ENCODE results near the gene DOCK9.
A peak's percentile ranks its signal among the peaks of the same experiment; 100 is the strongest.

The DOCK9 gene

GRCh38 chr13:98977568-98978265 is at the start of gene DOCK9:
DOCK9 (minus strand) TSS chr13:98978064; CDS start chr13:98977909, 155 bp downstream.
- DNase-seq (ENCODE audit: low read depth) = peak; percentile 19

- DNase-seq (ENCODE audit: low read depth) = no peak
Observed at GRCh38 chr13:99027260-99027659, 49.4 kb upstream of the DOCK9 start.

DNA sequence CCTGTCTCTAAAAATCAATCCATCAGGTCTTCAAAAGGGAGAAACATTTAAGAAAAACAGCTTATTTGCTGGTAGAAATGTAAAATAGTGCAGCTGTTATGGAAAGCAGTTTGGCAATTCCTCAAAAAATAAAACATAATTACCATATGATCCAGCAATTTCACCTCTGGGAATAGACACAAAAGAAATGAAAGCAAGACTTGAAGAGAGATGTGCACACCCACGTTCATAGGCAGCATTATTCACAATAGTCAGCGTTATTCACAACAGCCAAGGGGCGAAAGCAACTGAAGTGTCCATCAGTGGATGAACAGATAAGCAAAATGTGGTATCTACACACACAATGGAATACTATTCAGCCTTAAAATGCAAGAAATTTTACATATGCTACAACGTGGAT is 45.1 kb upstream of the DOCK9 start:
- DNase-seq (ENCODE audit: low read depth) = no peak

DNA sequence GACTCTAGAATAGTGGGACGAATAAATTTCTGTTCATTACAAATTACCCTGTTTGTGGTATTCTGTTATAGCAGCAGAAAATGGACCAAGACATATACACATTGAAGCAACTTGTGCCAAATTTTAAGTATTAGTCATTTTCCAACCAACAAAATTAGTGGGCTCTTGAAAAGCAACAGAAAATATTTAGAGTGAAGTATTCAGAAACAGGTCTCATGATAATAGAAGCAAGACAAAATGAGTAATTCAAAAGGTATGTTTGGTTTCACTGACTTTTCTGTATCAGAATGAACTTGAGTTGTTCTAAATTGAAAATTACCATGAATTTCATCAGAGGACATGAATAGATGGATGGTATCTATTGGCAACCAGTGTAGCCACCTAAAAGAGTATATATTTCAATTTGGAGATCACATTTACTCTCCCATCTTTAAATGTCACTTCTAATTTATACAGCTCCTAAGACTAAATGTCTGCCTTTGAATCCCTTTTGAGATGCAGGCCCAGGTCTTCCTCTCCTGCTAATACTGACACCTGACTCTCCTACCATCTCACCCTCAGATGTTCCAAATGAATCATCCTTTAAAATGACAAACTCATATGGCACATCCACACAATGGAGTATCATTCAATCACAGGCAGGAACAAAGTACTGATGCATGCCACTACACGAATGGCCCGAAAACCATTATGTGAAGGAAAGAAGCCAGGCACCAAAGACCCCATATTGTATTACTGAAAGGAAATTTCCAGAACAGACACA is 40.7 kb upstream of the DOCK9 start:
- DNase-seq (ENCODE audit: low read depth) = no peak

DNA sequence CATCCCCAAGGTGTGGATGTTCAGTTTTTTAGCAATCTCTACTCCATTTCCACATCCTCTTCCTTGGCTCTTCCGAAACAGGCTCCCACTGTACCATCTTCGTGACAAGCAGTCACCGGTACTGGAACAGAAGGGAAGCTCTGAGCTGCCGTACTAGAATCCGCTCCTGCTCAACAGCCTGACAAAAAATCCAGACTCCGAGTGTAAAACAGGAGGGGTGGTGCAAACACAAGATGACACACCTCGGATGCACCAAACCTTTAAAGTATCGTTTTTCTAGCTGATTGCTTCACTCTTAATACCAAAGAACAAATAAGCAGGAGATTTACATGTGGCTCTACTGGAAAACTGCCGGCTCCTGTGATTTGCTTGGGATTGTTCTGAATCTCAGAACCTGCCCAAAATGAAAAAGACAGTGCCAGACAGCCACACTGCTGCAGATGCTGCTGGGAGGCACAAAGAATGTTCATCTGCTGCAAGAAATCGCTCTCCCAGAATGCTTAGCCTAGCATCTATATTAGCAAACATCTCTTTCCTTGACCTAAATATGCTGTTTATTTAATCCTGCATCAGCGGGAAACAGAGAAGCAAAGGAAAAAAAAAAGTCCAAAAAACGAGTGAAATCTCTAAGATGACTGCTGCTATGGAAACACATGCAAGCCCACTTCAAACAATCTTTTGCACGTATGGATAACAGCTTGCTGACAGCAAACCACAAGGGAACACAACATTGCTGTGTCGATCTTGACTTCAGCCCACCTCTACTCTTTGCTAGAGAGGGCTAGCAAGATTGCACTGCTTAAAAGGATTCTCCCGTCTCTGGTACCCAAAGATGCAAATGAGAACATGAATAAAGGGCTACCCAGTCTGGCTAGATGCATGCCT is 38.0 kb upstream of the DOCK9 start:
- no peak for DNase-seq (ENCODE audit: low read depth)

DNA sequence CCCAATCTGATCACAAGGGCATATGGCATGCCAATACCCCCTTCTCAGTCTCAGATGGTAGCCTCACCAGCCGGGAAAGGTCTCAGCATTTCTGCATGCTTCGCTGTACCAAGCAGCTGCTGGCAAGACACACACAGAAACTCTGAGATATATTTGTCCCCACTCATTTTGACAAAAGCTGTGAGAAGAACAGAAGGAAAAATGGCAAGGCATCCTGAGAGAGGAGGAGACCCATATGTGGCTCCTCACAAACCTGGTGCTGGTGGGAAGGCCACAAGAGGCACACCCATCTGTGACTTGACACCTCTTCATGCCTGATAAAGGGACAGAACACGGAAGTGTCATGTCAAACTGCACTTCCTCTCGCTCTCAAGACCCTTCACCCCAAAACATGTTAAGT is 36.7 kb upstream of the DOCK9 start:
- no peak for DNase-seq (ENCODE audit: low read depth)

DNA sequence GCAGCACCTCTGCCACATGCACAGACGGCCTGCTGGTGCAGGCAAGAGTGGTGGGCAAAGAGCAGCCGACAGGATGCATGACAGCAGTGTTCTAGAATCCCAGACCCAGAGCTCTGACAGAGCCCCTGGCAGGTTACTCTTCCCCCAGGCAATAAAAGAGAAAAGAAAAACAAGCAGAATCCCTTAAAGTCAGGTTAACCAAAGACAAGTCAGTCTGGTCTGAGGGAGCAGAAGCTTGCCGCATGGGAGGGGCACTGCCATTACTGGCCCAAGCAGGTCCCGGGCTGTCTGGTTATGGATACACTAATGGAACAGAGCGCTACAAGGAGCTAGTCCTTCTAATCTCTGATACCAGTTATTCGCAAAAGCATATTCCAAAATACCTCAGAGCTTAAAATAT is 36.1 kb upstream of the DOCK9 start:
- no peak for DNase-seq (ENCODE audit: low read depth)

DNA sequence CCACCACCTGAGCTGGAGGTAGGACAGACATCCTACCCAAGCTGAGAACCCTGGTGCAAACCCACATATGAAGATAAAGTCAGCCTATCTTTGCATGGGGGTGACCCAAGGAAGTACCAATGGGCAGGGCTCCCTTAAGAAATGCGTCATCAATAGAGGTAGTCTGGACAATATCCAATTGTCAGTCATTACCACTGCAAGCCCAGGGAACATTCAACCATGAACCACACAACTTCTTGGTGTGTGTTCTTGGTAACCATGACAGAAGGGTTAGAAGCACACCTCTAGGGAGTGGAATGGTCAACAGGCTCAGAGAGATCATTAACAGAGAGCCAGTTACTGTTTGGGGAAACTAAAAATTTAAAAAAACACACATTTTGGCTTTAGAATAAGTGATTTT is 34.7 kb upstream of the DOCK9 start:
- no peak for DNase-seq (ENCODE audit: low read depth)

DNA sequence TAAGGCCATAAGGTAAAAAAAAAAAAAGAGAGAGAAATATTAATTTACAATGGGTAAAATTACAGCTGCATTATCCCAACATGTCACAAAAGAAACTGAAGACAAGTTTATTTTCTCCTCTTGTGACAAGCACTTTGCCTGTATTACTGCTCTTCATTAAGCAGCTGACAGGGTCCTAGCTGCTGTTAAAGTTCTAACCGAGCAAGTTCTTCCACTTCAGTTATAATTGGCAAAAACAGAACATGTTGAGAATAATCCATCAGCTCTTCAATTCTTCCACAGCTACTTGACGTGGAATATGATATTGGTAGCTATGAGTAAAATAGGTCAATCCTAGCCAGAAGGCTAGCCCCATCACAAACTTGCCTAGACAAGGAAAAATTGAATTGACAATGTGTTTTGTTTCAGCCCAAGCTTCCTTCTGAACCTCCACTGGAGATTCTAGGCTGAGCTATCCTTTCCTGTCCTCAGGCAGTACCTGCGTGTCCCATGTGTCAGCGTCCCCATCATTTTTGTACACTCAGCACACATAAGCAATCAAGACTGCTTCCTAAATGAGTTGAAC is 32.2 kb upstream of the DOCK9 start:
- no peak for DNase-seq (ENCODE audit: low read depth)

DNA sequence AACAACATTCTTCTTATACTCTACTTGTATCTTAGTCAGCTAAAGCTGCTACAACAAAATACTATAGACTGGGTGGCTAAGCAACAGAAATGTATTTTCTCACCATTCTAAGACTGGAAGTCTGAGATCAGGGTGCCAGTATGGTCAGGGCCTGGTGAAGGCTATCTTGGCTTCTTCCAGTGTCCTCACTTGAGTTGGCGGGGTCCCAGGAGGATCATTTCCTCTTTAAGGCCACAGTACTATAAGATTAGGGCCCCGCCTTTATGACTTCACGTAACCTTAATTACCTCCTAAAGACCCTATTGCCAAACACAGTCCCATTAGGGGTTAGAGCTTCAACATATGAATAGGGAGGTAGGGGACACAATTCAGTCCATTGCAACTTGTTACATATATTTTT is 30.7 kb upstream of the DOCK9 start:
- DNase-seq (ENCODE audit: low read depth) = no peak

DNA sequence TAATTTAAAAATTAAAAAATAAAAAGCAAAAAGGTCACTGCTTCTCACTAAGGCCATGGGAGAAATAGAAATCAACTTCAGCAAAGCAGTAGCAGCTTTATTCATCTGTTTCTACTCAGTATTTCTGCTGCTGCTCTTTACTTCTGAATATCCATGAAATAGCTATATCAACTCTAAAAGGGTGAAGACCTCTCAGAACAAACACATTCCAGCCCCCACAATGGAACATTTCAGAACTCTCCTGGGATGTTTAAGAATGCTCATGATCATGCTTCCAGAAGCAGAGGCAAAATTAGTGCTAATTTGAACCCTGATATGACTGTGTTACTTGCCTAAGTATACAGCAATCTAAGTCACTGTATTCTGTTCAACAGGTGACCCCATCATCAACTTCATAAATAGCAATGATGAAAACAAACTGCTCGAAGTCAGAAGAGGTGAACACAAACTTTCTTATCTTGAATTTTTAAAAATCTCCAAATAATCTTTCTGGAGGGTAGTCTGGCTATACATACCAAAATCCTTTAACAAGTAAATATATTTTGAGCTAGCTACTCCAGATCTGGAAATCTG is 29.6 kb upstream of the DOCK9 start:
- no peak for DNase-seq (ENCODE audit: low read depth)

DNA sequence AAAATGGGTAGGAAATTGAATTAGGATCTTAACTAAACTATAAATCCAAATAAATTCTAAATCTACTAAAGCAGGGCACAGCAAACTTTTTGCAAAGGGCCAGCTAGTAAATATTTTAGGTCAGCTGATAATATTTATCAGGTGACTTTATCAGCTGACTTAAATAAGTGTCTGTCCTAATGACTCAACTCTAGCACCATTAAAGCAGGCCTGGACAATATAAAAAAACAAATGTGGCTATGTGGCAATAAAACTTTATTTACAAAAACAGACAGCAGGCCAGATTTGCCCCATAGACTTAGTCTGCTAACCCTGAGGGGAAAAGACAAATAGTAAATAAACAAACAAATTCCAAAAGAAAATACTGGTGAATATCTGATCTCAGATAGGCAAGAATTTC is 27.7 kb upstream of the DOCK9 start:
- DNase-seq (ENCODE audit: low read depth) = no peak

- no peak for DNase-seq (ENCODE audit: low read depth)
Observed at GRCh38 chr13:99004978-99005377, 27.1 kb upstream of the DOCK9 start.

DNA sequence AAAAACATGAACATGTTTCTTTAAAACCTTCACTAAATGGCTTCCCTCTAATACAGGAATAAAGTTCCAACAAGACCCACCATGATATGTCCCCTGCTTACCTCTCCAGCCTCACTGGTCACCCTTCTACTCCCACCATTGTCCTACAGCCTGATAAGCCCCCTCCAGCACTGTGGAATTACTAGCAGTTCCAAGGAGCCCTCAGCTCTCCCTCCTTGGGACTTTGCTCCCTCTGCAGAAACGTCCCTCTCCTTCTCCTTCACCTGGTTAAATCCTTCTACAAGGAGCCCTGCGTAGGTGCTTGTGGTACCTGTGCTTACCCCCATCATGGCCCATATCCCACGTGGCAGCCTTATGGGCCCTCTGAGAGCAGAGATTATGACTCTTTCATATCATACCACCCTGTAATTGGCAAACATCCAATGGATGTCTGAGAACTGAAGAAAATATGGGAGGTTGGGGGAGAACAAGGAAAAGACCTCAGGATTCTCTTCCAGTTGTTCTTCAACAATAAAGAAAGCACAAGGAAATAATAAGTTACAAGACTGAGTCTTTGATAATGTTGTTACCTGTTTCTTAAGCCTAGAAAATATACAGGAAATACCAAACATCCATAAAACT is 26.1 kb upstream of the DOCK9 start:
- no peak for DNase-seq (ENCODE audit: low read depth)

DNA sequence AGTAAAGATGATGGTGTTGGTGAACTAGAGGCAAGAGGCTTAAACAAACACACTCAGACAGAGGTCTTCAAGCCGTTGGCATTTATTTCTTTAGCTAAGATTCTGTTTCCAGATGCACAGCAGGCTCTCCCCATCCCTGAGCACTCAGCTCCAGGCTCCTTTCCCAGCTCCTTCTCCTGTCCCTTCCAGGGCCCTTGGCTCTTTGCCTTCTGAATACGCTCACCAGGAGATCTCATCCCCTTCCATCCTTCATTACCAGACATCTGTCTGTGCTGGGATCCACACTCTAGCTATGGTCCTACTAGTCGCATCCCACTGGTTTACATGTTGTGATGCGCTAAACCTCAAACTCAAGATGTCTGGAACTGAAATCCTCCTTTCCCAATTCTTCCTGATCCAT is 25.3 kb upstream of the DOCK9 start:
- no peak for DNase-seq (ENCODE audit: low read depth)

DNA sequence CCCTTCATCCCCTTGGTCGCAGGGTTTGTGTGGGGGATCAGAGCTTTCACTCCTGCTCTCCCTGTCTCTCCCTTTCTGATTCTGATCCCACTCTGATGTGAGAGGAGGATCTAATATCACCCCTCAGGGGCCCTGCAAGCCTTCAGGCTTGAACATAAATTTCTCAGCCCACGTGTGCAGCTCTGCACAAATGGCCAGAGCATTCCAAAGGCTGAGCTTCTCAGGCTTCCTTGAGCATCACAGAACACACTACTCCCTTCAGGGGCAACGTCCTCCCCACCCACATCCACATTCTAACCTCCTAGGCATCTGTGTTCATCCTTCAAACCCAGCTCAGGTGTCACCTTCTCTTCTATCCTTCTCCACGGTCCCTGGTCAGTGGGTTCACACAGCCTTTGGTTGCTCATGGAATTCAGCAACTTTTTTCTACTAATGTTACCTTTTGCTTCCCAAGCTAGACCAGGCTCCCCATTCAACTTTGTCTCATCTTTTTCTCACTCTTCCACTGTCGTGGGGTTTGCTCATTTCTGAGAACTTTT is 24.4 kb upstream of the DOCK9 start:
- DNase-seq (ENCODE audit: low read depth) = no peak

DNA sequence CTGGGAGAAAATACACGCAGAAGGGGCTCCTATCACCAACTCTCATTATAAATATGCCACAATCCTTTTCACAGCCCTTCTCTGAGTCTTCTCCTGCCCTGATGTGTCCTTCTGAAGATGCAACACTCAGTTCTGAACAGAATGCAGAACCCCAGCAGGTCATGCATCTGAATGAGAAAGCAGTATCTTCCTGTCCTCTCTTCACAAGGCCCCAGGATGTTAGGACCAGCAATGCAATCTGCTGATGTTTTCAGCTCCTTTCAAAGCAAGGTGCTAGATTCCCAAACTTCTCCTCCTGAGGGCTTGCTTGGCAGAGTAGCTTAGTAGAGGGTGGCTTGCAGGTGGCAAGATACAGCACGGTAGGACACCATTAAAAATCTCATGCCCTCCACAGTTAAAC is 22.3 kb upstream of the DOCK9 start:
- no peak for DNase-seq (ENCODE audit: low read depth)

DNA sequence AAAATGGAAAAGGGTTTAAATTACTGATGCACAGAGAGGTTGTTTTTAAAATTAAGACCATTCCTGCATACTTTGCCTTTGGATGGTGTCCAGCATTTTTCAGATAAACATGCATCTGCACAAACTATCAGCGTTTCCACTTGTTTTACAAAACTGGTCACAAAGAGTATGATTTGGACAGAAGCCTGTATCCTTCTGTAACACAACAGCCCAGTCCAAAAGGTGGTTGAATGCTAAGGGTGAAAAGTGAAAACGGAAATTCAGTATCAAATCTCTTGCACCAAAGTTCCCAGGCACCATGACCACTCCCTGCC is 21.7 kb upstream of the DOCK9 start:
- no peak for DNase-seq (ENCODE audit: low read depth)

- no peak for DNase-seq (ENCODE audit: low read depth)
Observed at GRCh38 chr13:98998831-98999638, 21.2 kb upstream of the DOCK9 start.

DNA sequence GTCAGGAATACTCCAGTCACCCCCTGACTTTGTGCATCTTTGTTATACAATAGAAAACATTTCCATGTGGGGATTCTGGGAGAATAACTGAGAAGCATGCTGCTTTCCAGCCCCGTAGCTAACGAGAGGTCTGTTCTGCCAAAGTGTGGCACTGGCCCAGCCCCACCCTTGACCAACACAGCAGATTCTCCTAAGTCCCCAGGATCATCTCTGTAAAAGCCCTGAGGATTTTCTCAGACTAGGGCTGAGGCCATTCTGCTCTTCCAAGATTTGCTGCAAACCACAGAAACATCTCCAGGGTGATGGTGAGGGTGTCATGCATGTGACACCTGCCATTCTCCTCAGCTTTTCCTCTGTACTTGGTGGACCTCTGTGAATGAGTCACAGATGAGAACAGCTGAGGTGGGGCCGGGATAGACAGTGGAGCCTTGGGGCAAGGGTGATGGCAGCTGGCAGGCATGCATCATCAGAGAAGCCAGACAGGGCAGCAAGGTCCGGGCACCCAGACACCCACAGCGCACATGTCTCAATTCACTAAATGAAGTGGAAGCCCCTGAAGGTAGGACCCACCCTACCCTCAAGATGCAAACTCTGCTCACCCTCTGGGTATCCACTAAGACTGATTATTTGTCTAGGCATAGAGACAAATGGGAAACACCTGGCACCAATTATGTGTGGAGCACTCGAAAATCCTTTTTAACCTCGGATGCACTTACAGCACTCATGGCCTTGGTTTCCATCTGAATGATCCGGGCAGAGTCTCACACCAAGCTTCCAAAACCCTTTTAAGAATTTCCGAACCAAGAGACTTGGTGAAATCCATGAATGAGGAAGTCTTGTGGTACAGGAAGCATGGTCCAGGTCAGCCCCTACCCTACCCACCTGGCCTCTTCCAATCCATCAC is 20.1 kb upstream of the DOCK9 start:
- no peak for DNase-seq (ENCODE audit: low read depth)

Measured in stromal cell of bone marrow (primary cell).